Activated naive CD8-positive, alpha-beta T cell treated with anti-CD3 and anti-CD28 coated beads for 36 hours (primary cell): Measurements from ENCODE around the gene NKIRAS1. TPM values are rescaled to one million over a fixed set of nuclear protein-coding genes. Genes with fewer than 3 reads are reported as not detected.
"Not testable (repeated sequence)": the region's sequence is repeated elsewhere in the genome, so short reads cannot be mapped to it uniquely, and the experiment has no call there.

Experiments
- DNase-seq: peaks from one replicate; pipeline ENCODE4 v3.0.0; 2021
- H3K27ac Mint-ChIP-seq: one replicate; pipeline ENCODE4 v1.8.0; 2022; ENCODE audit warnings: mild to moderate bottlenecking, moderate library complexity, mixed read lengths
- H3K27me3 Mint-ChIP-seq: one replicate; pipeline ENCODE4 v1.8.0; 2022; ENCODE audit warnings: mild to moderate bottlenecking, mixed read lengths
- H3K36me3 Mint-ChIP-seq: one replicate; pipeline ENCODE4 v1.8.0; 2021; ENCODE audit warnings: mild to moderate bottlenecking, mixed read lengths
- H3K4me1 Mint-ChIP-seq: one replicate; pipeline ENCODE4 v1.8.0; 2021; ENCODE audit warnings: mixed read lengths
- H3K4me3 Mint-ChIP-seq: one replicate; pipeline ENCODE4 v1.8.0; 2022; ENCODE audit warnings: mild to moderate bottlenecking, moderate library complexity, mixed read lengths
- H3K9me3 Mint-ChIP-seq: one replicate; pipeline ENCODE4 v1.8.0; 2022; ENCODE audit warnings: mixed read lengths
- total RNA-seq, 2 experiments: library from RNA; stranded (reverse); gene quantifications; one replicate each; pipeline ENCODE4 v1.2.3, GENCODE V29; 2021

The NKIRAS1 gene
- total RNA-seq, 2 experiments from 2014 or later, result 6.4 to 6.9 TPM

GRCh38 chr3:23895181-23895580 lies 21.6 kb downstream of the NKIRAS1 start:
- no peak overlapping the region for H3K27ac Mint-ChIP-seq
- no peak for DNase-seq
- H3K4me3 Mint-ChIP-seq, result no peak overlapping the region
- H3K36me3 Mint-ChIP-seq, result peaks cover 16% of the 10 kb centered on the region
- no peaks in the 10 kb centered on the region for H3K9me3 Mint-ChIP-seq
- H3K27me3 Mint-ChIP-seq, result no peaks in the 10 kb centered on the region
- H3K4me1 Mint-ChIP-seq, result peaks cover 2% of the 10 kb centered on the region

GRCh38 chr3:23894254-23895061 lies 22.3 kb downstream of the NKIRAS1 start:
- no peak overlapping the region for H3K27ac Mint-ChIP-seq
- no peaks in the 10 kb centered on the region for H3K27me3 Mint-ChIP-seq
- no peak overlapping the region for H3K4me3 Mint-ChIP-seq
- H3K9me3 Mint-ChIP-seq, result no peaks in the 10 kb centered on the region
- H3K36me3 Mint-ChIP-seq, result peaks cover 16% of the 10 kb centered on the region
- DNase-seq, result no peak
- H3K4me1 Mint-ChIP-seq, result peaks cover 2% of the 10 kb centered on the region

DNA sequence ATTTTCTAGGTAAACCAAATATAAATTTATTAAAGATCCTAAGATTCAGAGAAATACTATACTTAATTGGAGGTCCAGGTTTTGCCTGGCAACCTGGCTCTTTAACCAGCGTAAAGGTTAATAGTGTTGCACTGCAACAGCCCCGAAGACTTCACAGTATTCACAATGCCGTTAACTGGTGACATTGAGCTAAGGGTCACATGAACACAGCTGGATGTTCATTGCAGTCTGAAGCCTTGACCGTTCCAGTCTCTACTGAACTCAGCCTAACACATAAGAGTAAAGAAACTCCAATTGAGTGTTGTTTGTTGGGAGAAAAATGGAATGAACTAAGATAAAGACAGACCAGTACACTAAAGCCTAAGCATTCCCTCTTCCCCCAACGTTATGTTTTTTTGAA lies 26.8 kb downstream of the NKIRAS1 start:
- DNase-seq, result no peak
- H3K36me3 Mint-ChIP-seq, result peaks cover 3% of the 10 kb centered on the region
- H3K9me3 Mint-ChIP-seq, result no peaks in the 10 kb centered on the region
- no peaks in the 10 kb centered on the region for H3K27me3 Mint-ChIP-seq
- H3K27ac Mint-ChIP-seq, result no peak overlapping the region
- H3K4me3 Mint-ChIP-seq, result no peak overlapping the region
- peaks cover 2% of the 10 kb centered on the region for H3K4me1 Mint-ChIP-seq

- Mint-ChIP-seq H3K27me3 (no peaks in the 10 kb centered on the region), H3K27ac (no peak overlapping the region)
Measured at GRCh38 chr3:23889386-23889785, 27.4 kb downstream of the NKIRAS1 start.

GRCh38 chr3:23888617-23889228 lies 28.1 kb downstream of the NKIRAS1 start:
- peaks cover 2% of the 10 kb centered on the region for H3K4me1 Mint-ChIP-seq
- H3K4me3 Mint-ChIP-seq, result no peak overlapping the region
- peaks cover 3% of the 10 kb centered on the region for H3K36me3 Mint-ChIP-seq
- H3K27me3 Mint-ChIP-seq, result no peaks in the 10 kb centered on the region
- DNase-seq, result no peak
- H3K27ac Mint-ChIP-seq, result no peak overlapping the region
- H3K9me3 Mint-ChIP-seq, result no peaks in the 10 kb centered on the region

More at GRCh38 chr3:23889386-23889785, 27.4 kb downstream of the NKIRAS1 start:
- H3K4me3 Mint-ChIP-seq, result no peak overlapping the region
- H3K9me3 Mint-ChIP-seq, result no peaks in the 10 kb centered on the region
- peaks cover 2% of the 10 kb centered on the region for H3K4me1 Mint-ChIP-seq
- DNase-seq, result no peak
- peaks cover 3% of the 10 kb centered on the region for H3K36me3 Mint-ChIP-seq

DNA sequence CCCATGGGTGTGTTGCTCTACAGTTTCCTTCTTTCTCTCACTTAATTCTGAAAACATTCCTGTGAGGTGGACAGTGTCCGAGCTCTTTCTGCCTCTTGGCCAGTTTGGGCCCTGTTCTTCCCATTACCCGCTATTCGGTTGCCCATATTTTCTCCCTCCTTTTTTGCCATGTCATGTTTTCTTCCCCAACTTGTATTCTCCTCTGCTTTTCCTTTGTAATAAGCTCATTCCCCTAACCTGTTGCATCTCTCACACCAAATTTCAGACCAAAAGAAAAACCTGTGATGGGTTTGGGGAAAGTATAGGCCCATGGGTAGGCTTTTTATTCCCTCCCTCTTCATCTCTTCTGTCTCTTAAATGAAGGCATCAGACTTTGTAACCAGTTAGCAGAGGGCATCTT lies 30.5 kb downstream of the NKIRAS1 start:
- H3K27ac Mint-ChIP-seq, result no peak overlapping the region

DNA sequence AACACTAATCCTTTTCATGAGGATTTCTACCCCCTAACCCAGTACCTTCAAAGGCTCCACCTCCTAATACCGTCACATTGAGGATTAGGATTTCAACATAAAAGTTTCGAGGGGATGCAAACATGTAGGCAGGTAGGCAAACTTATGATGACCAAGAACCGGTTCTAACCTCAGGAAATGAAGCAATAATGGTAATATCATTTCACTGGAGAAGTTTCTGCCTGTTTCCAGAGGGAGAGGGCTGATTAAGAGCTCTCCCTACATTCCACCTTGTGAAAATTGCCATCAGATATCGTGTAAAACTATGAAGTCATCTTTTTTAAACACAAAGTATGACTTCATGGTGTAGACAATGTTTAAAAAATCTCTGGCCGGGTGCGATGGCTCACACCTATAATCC lies 31.6 kb downstream of the NKIRAS1 start:
- H3K36me3 Mint-ChIP-seq, result peaks cover 17% of the 10 kb centered on the region
- peaks cover 20% of the 10 kb centered on the region for H3K4me1 Mint-ChIP-seq
- H3K27me3 Mint-ChIP-seq, result no peaks in the 10 kb centered on the region
- H3K27ac Mint-ChIP-seq, result no peak overlapping the region
- no peak for DNase-seq
- no peak overlapping the region for H3K4me3 Mint-ChIP-seq
- no peaks in the 10 kb centered on the region for H3K9me3 Mint-ChIP-seq

More for the DNA sequence above, 30.5 kb downstream of the NKIRAS1 start:
- Mint-ChIP-seq H3K36me3 (peaks cover 14% of the 10 kb centered on the region), H3K4me1 (peaks cover 13% of the 10 kb centered on the region), H3K27me3 (no peaks in the 10 kb centered on the region), H3K9me3 (no peaks in the 10 kb centered on the region), H3K4me3 (no peak overlapping the region)
- DNase-seq, result no peak

- no peak for DNase-seq
- Mint-ChIP-seq H3K4me3 (no peak overlapping the region), H3K27ac (no peak overlapping the region), H3K36me3 (peaks cover 15% of the 10 kb centered on the region), H3K27me3 (no peaks in the 10 kb centered on the region), H3K4me1 (peaks cover 23% of the 10 kb centered on the region), H3K9me3 (no peaks in the 10 kb centered on the region)
Measured at GRCh38 chr3:23884481-23884880, 32.3 kb downstream of the NKIRAS1 start.

DNA sequence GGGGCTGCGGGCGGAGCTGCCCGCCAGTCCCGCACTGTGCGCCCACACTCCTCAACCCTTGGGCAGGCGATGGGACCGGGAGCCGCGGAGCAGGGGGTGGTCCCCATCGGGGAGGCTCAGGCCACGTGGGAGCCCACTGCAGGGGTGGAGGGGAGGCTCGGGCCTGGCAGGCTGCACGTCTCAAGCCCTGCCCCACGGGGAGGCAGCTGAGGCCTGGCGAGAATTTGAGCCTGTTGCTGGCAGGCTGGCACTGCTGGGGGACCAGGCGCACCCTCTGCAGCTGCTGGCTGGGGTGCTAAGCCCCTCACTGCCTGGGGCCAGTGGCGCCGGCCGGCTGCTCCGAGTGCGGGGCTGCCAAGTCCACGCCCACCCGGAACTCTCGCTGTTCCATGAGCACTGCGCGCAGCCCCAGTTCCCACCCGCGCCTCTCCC lies 34.3 kb downstream of the NKIRAS1 start:
- Mint-ChIP-seq H3K4me3 (no peak overlapping the region), H3K27ac (no peak overlapping the region), H3K27me3 (no peaks in the 10 kb centered on the region), H3K4me1 (peaks cover 26% of the 10 kb centered on the region), H3K9me3 (no peaks in the 10 kb centered on the region), H3K36me3 (peaks cover 17% of the 10 kb centered on the region)
- no peak for DNase-seq

GRCh38 chr3:23881993-23882392 lies 34.8 kb downstream of the NKIRAS1 start:
- peaks cover 17% of the 10 kb centered on the region for H3K36me3 Mint-ChIP-seq
- H3K4me1 Mint-ChIP-seq, result peaks cover 26% of the 10 kb centered on the region
- H3K9me3 Mint-ChIP-seq, DNase-seq, H3K27me3 Mint-ChIP-seq: not testable (repeated sequence)
- peak overlapping the region; percentile 31 for H3K27ac Mint-ChIP-seq
- H3K4me3 Mint-ChIP-seq, result peak overlapping the region; percentile 42

GRCh38 chr3:23880703-23881339 lies 36.0 kb downstream of the NKIRAS1 start:
- no peaks in the 10 kb centered on the region for H3K27me3 Mint-ChIP-seq
- H3K27ac Mint-ChIP-seq, result no peak overlapping the region
- peaks cover 17% of the 10 kb centered on the region for H3K36me3 Mint-ChIP-seq
- H3K4me3 Mint-ChIP-seq, result no peak overlapping the region
- no peak for DNase-seq
- H3K4me1 Mint-ChIP-seq, result peaks cover 26% of the 10 kb centered on the region
- no peaks in the 10 kb centered on the region for H3K9me3 Mint-ChIP-seq

- H3K4me3 Mint-ChIP-seq, result no peak overlapping the region
- H3K9me3 Mint-ChIP-seq, result no peaks in the 10 kb centered on the region
- peaks cover 27% of the 10 kb centered on the region for H3K4me1 Mint-ChIP-seq
- peaks cover 17% of the 10 kb centered on the region for H3K36me3 Mint-ChIP-seq
- H3K27me3 Mint-ChIP-seq, result no peaks in the 10 kb centered on the region
- DNase-seq, result no peak
- no peak overlapping the region for H3K27ac Mint-ChIP-seq
Measured at GRCh38 chr3:23879485-23879884, 37.3 kb downstream of the NKIRAS1 start.

DNA sequence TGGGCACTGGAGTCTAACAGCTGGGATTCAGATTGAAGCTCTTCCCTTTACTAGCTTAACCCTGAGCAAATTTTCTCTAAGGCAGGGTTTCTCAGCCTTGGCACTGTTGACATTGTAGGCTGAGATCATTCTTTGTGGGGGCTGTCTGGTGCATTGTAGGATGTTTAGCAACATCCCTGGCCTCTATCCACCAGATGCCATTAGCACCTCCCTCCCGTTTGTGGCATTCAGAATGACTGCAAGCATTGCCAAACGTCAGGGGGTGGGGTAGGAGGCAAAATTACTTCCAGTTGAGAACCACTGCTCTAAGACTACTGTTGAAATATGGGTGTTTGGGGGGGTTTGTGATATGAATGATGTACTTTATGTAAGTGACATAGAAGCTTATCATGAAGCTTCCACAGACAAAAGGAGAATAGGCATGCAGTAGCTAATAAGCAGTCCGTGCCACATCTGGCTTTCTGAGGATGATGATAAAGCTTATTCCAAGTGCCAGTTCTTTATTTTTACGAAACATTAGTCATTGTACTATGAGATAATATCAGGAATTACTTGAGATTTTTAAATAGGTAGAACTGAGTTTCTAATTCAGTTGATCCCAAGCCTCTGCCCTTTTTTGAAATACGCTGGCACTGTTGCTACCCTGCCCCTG lies 39.3 kb downstream of the NKIRAS1 start:
- no peak for DNase-seq
- peaks cover 17% of the 10 kb centered on the region for H3K36me3 Mint-ChIP-seq
- peaks cover 24% of the 10 kb centered on the region for H3K4me1 Mint-ChIP-seq
- H3K9me3 Mint-ChIP-seq, result no peaks in the 10 kb centered on the region
- H3K27me3 Mint-ChIP-seq, result no peaks in the 10 kb centered on the region
- no peak overlapping the region for H3K4me3 Mint-ChIP-seq
- H3K27ac Mint-ChIP-seq, result no peak overlapping the region

DNA sequence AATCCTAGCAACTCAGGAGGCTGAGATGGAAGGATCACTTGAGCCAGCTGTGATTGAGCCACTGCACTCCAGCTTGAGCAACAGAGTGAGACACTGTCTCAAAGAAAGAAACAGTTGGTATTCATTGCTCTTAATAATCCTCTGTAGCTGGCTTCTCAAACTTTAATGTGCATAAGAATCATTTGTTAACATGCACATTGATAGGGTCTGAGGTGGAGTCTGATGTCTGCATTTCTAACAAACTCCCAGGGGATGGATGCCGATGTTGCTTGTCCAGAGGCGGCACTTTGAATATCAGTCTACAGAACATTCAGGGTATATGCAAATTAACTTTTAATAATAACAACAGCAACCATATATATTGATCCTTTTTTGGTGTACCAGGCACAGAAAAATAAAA lies 39.9 kb downstream of the NKIRAS1 start:
- Mint-ChIP-seq H3K4me3 (no peak overlapping the region), H3K9me3 (no peaks in the 10 kb centered on the region), H3K36me3 (peaks cover 13% of the 10 kb centered on the region), H3K27ac (no peak overlapping the region), H3K27me3 (no peaks in the 10 kb centered on the region), H3K4me1 (peaks cover 23% of the 10 kb centered on the region)
- no peak for DNase-seq

GRCh38 chr3:23875113-23875725 lies 41.6 kb downstream of the NKIRAS1 start:
- no peak for DNase-seq
- Mint-ChIP-seq H3K27ac (no peak overlapping the region), H3K4me3 (no peak overlapping the region), H3K36me3 (peaks cover 4% of the 10 kb centered on the region), H3K4me1 (peaks cover 10% of the 10 kb centered on the region), H3K9me3 (no peaks in the 10 kb centered on the region), H3K27me3 (no peaks in the 10 kb centered on the region)
